ENCODE results near the gene STXBP3. TPM values are rescaled to one million over a fixed set of nuclear protein-coding genes. Genes with fewer than 3 reads are reported as not detected.

The STXBP3 gene
- total and polyA plus RNA-seq, 2 of the 8 experiments (the other 6 are each of a cell fraction or from before 2014, with no cell fraction given): 6.0 to 38.5 TPM

GRCh38 chr1:108703939-108704338 lies 42.5 kb upstream of the STXBP3 start:
- Histone ChIP-seq H3K27ac (ENCODE audit: low read depth, low read length) (no peak overlapping the region), H3K9ac (replicated peaks in 1 of 4; ENCODE audit: extremely low read depth in 1 of 4, low read depth in 3 of 4, low read length in 3 of 4) (no peak overlapping the region), H3K23me2 (ENCODE audit: low read depth, low read length) (no peaks in the 10 kb centered on the region), H2AFZ (ENCODE audit: low read length) (no peak overlapping the region), H2BK5ac (ENCODE audit: low read depth, low read length) (no peak overlapping the region), H3K14ac (ENCODE audit: insufficient read length) (no peak overlapping the region), H3K23ac (ENCODE audit: insufficient read length) (no peak overlapping the region), H2BK12ac (ENCODE audit: low read depth, low read length) (no peak overlapping the region), H2AK5ac (ENCODE audit: low read depth, low read length) (no peak overlapping the region), H2BK15ac (ENCODE audit: low read length) (no peak overlapping the region), H3K9me3 (ENCODE audit: insufficient read depth in 2 of 2, low read depth in 1 of 2, low read length in 1 of 2) (no peaks in the 10 kb centered on the region), H3K36me3 (ENCODE audit: control insufficient read depth in 2 of 4, insufficient read depth in 4 of 4, low read length in 3 of 4) (peaks cover 9 to 30% (median 19%) of the 10 kb centered on the region in 4 experiments), H2BK120ac (replicated peaks; ENCODE audit: low read depth, low read length) (no peak overlapping the region), H4K8ac (ENCODE audit: extremely low read depth, insufficient read depth, low read length) (no peak overlapping the region), H3K79me2 (ENCODE audit: control insufficient read depth in 1 of 2, insufficient read depth in 2 of 2, low read length in 2 of 2) (no peaks in the 10 kb centered on the region), H3K56ac (replicated peaks; ENCODE audit: insufficient read length, low read depth, low read length) (no peak overlapping the region), H3K18ac (ENCODE audit: extremely low read depth, low read length) (no peak overlapping the region), H3K4ac (replicated peaks; ENCODE audit: insufficient read length, low read depth, low read length) (no peak overlapping the region), H3K4me1 (replicated peaks in 1 of 4; ENCODE audit: control insufficient read depth in 3 of 4, insufficient read depth in 4 of 4, low read length in 3 of 4) (no peaks in the 10 kb centered on the region), H4K5ac (ENCODE audit: insufficient read length, low read depth, low read length) (no peak overlapping the region), H3K4me3 (ENCODE audit: extremely low read depth in 1 of 4, insufficient read depth in 2 of 4, low read depth in 3 of 4, low read length in 4 of 4) (no peak overlapping the region), H2BK20ac (ENCODE audit: low read length) (no peak overlapping the region), H4K91ac (replicated peaks; ENCODE audit: insufficient read length, low read length) (no peak overlapping the region), H3K79me1 (ENCODE audit: low read depth, low read length) (no peaks in the 10 kb centered on the region), H3K4me2 (ENCODE audit: insufficient read depth in 1 of 2, low read depth in 2 of 2, low read length in 2 of 2) (no peak overlapping the region), H3K27me3 (replicated peaks in 1 of 4; ENCODE audit: control insufficient read depth in 3 of 4, extremely low read depth in 1 of 4, insufficient read depth in 3 of 4, low read length in 3 of 4) (no peaks in the 10 kb centered on the region), H4K20me1 (replicated peaks in 1 of 2; ENCODE audit: control insufficient read depth in 1 of 2, insufficient read depth in 2 of 2, low read length in 2 of 2) (peaks cover 0 to 2% of the 10 kb centered on the region in 2 experiments)
- POLR2A ChIA-PET (ENCODE audit: partially characterized antibody): interaction anchor here (0.9 to 5.4 kb wide), 8 partner anchors 12 to 44 kb away, joined by 4 to 79 read pairs (median 6); partner anchors contain the start of genes HENMT1, PRPF38B and STXBP3
- 84% methylated on average over 6 of the region's 6 CpGs; no CpG with 5 or more reads in 1 of the 2 experiments for WGBS, 2 experiments (ENCODE audit: extremely low coverage in 1 of 2, insufficient coverage in 1 of 2, insufficient read length in 1 of 2, insufficient replicate concordance in 2 of 2, low coverage in 1 of 2, low lambda C conversion rate in 2 of 2, missing lambda C conversion rate in 1 of 2)
- CTCF ChIA-PET (ENCODE audit: partially characterized antibody): interaction anchor here (0.6 to 1.6 kb wide), 3 partner anchors 11 to 59 kb away, joined by 3 read pairs; partner anchors contain the start of gene PRPF38B
- FAIRE-seq (no peak), DNase-seq (ENCODE audit: low read depth in 1 of 2, low spot score in 2 of 2) (no peak)
- TF ChIP-seq TEAD4 (IDR thresholded peaks at IDR 0.05; ENCODE audit: low read depth, low read length): no peak
- peak in 1 of 2 experiments; percentile 40; a peak in 1 of 3 replicates for TF ChIP-seq POLR2A (IDR thresholded peaks at IDR 0.05; ENCODE audit: control extremely low read depth in 1 of 2, low read depth in 2 of 2, low read length in 2 of 2)
- no peak for TF ChIP-seq MAX (IDR thresholded peaks at IDR 0.05)
- TF ChIP-seq CTCF (IDR thresholded peaks at IDR 0.05; ENCODE audit: control extremely low read depth in 1 of 3, insufficient read depth in 1 of 3, low read depth in 1 of 3, low read length in 3 of 3): no peak
